HCT116 (cell line): ENCODE data around the gene TRIM5. TPM values are rescaled to one million over a fixed set of nuclear protein-coding genes. Genes with fewer than 3 reads are reported as not detected.

ENCODE experiments used
- ATAC-seq: fragments of 200-7000 bp; cut with Tn5 transposase; 2 replicates; pipeline ENCODE4 v1.9.1; 2020; ENCODE audit warnings: mild to moderate bottlenecking, moderate library complexity
- BruUV-seq: library from RNA; stranded (reverse); fragments of 400-500 nt; replicated peaks from 2 replicates; lab custom pipeline; 2021; lab: Mats Ljungman, UMichigan
- CTCF ChIA-PET: fragments of 300-600 bp; sonication (Branson Sonifier 250); formaldehyde crosslinking; loops from one replicate; lab custom pipeline; 2021; ENCODE audit warnings: antibody characterized with exemption; lab: Charles Lee
- POLR2A ChIA-PET: fragments of 300-600, 350-600 bp; sonication (Branson Sonifier 250); formaldehyde crosslinking; loops from one replicate; lab custom pipeline; 2021; ENCODE audit warnings: antibody characterized with exemption; lab: Charles Lee
- RAD21 ChIA-PET, 2 experiments: fragments of 300-600 bp; sonication (Branson Sonifier 250); formaldehyde crosslinking; loops; one replicate each; lab custom pipeline; 2023; ENCODE audit warnings: low total read pairs in 2 of 2; ENCODE audit not compliant: uncharacterized antibody in 2 of 2, unreplicated experiment in 2 of 2, low non-redundant PET in 1 of 2; lab: Charles Lee
- DNase-seq: peaks from one replicate; pipeline ENCODE4 v3.0.0-alpha.2; 2010; ENCODE audit warnings: low read depth, low spot score
- H2AFZ ChIP-seq: fragments of 200-600 bp; shearing (Covaris generic), sonication (generic); 2 replicates; pipeline ENCODE4 v1.6.1; 2017; ENCODE audit warnings: low read depth, mixed run types, mixed read lengths, antibody characterized with exemption, low read length; ENCODE audit not compliant: poor library complexity, severe bottlenecking
- H3K27ac ChIP-seq: 2 replicates; pipeline ENCODE4 v1.5.1; 2012; ENCODE audit warnings: low read depth, low read length
- H3K27me3 ChIP-seq: fragments of 200-600 bp; sonication (generic); 2 replicates; pipeline ENCODE4 v1.6.1; 2016; ENCODE audit warnings: mixed run types, low read length, mixed read lengths; ENCODE audit not compliant: insufficient read depth
- H3K36me3 ChIP-seq, 2 experiments: fragments of 200-500 bp in 1 of 2; fragments of 200-600 bp in 1 of 2; sonication (Bioruptor generic) in 1 of 2; sonication (generic) in 1 of 2; 2 replicates each; pipeline versions ENCODE4 v1.5.1 to v1.6.1; 2014 to 2016; ENCODE audit warnings: low read length in 2 of 2, inconsistent platforms in 1 of 2, mixed read lengths in 1 of 2, mixed run types in 1 of 2; ENCODE audit not compliant: insufficient read depth in 2 of 2, control insufficient read depth in 1 of 2
- H3K4me1 ChIP-seq, 2 experiments: fragments of 200-600 bp in 1 of 2; sonication (generic) in 1 of 2; 2 replicates each; pipeline versions ENCODE4 v1.5.1 to v1.6.1; 2012 to 2017; ENCODE audit warnings: low read length in 2 of 2, inconsistent platforms in 1 of 2, mild to moderate bottlenecking in 1 of 2, mixed read lengths in 1 of 2, mixed run types in 1 of 2, moderate library complexity in 1 of 2; ENCODE audit not compliant: insufficient read depth in 2 of 2, control insufficient read depth in 1 of 2
- H3K4me2 ChIP-seq: fragments of 200-600 bp; sonication (generic); 2 replicates; pipeline ENCODE4 v1.6.1; 2017; ENCODE audit warnings: mixed run types, low read length, mixed read lengths
- H3K4me3 ChIP-seq, 2 experiments: fragments of 200-600 bp in 1 of 2; sonication (generic) in 1 of 2; replicated peaks in 1 of 2; 2 replicates each; pipeline ENCODE4 v1.5.1; 2011 to 2016; ENCODE audit warnings: low read length in 2 of 2, control low read depth in 1 of 2, low read depth in 1 of 2, mild to moderate bottlenecking in 1 of 2, mixed read lengths in 1 of 2, mixed run types in 1 of 2
- H3K79me2 ChIP-seq: fragments of 200-600 bp; sonication (generic); 2 replicates; pipeline ENCODE4 v1.6.1; 2017; ENCODE audit warnings: mild to moderate bottlenecking, mixed run types, low read length, moderate library complexity, mixed read lengths; ENCODE audit not compliant: insufficient read depth
- H3K9ac ChIP-seq: fragments of 200-600 bp; sonication (generic); 2 replicates; pipeline ENCODE4 v1.6.1; 2016; ENCODE audit warnings: low read length, mixed read lengths
- H3K9me2 ChIP-seq: fragments of 200-600 bp; sonication (generic), shearing (Covaris generic); 2 replicates; pipeline ENCODE4 v1.6.1; 2017; ENCODE audit warnings: mixed run types, mild to moderate bottlenecking, moderate library complexity; ENCODE audit not compliant: insufficient read depth
- H3K9me3 ChIP-seq, 2 experiments: fragments of 200-500 bp in 1 of 2; fragments of 200-600 bp in 1 of 2; sonication (Bioruptor generic) in 1 of 2; sonication (generic) in 1 of 2; 2 replicates each; pipeline ENCODE4 v1.6.1; 2014 to 2017; ENCODE audit warnings: low read length in 2 of 2, mixed read lengths in 2 of 2, inconsistent platforms in 1 of 2, low read depth in 1 of 2, mild to moderate bottlenecking in 1 of 2, mixed run types in 1 of 2, moderate library complexity in 1 of 2; ENCODE audit not compliant: control insufficient read depth in 1 of 2, insufficient read depth in 1 of 2
- H4K20me1 ChIP-seq: fragments of 200-600 bp; sonication (generic), shearing (Covaris generic); 2 replicates; pipeline ENCODE4 v1.6.1; 2017; ENCODE audit warnings: mixed run types, mild to moderate bottlenecking, moderate library complexity; ENCODE audit not compliant: insufficient read depth
- ATF3 ChIP-seq: IDR thresholded peaks from 2 replicates; pipeline ENCODE4 v1.6.1; 2012
- CBX3 ChIP-seq: IDR thresholded peaks from 2 replicates; pipeline ENCODE4 v1.6.1; 2012; ENCODE audit warnings: low read depth
- CEBPB ChIP-seq: IDR thresholded peaks from 2 replicates; pipeline ENCODE4 v1.6.1; 2012; ENCODE audit warnings: low read depth
- CTCF ChIP-seq, 3 experiments: fragments of 200-600 bp in 1 of 3; sonication (generic) in 1 of 3; IDR thresholded peaks in 2 of 3; conservative IDR thresholded peaks in 1 of 3; 2 replicates each; pipeline ENCODE4 v1.5.1; 2012 to 2017; ENCODE audit warnings: low read depth in 2 of 3, low read length in 2 of 3, antibody characterized with exemption in 1 of 3, borderline replicate concordance in 1 of 3, control low read depth in 1 of 3, mild to moderate bottlenecking in 1 of 3, mixed read lengths in 1 of 3, mixed run types in 1 of 3, moderate library complexity in 1 of 3; ENCODE audit not compliant: insufficient read depth in 1 of 3
- EGR1 ChIP-seq: IDR thresholded peaks from 2 replicates; pipeline ENCODE4 v1.6.1; 2012; ENCODE audit warnings: low read depth
- MAX ChIP-seq: IDR thresholded peaks from 2 replicates; pipeline ENCODE4 v1.6.1; 2012
- POLR2A ChIP-seq: IDR thresholded peaks from 2 replicates; pipeline ENCODE4 v1.7.0; 2011; ENCODE audit warnings: borderline replicate concordance; ENCODE audit not compliant: insufficient read depth, insufficient read length; ENCODE audit errors: extremely low read depth
- RAD21 ChIP-seq: IDR thresholded peaks from 2 replicates; pipeline ENCODE4 v1.6.1; 2012; ENCODE audit warnings: low read depth, mild to moderate bottlenecking
- REST ChIP-seq: IDR thresholded peaks from 2 replicates; pipeline ENCODE4 v1.6.1; 2012; ENCODE audit warnings: low read depth
- SIN3A ChIP-seq: IDR thresholded peaks from 2 replicates; pipeline ENCODE4 v1.6.1; 2012; ENCODE audit warnings: low read depth
- SRF ChIP-seq: IDR thresholded peaks from 2 replicates; pipeline ENCODE4 v1.6.1; 2012; ENCODE audit warnings: low read depth
- TCF7L2 ChIP-seq: IDR thresholded peaks from 2 replicates; pipeline ENCODE4 v1.7.0; 2011; ENCODE audit warnings: borderline replicate concordance, inconsistent platforms; ENCODE audit not compliant: insufficient read depth, insufficient read length; ENCODE audit errors: extremely low read depth
- YY1 ChIP-seq: IDR thresholded peaks from 2 replicates; pipeline ENCODE4 v1.6.1; 2011; ENCODE audit warnings: low read length, low read depth, moderate library complexity, mild to moderate bottlenecking; ENCODE audit not compliant: insufficient replicate concordance; ENCODE audit errors: extremely low read depth
- ZBTB33 ChIP-seq: IDR thresholded peaks from 2 replicates; pipeline ENCODE4 v1.6.1; 2011; ENCODE audit warnings: mild to moderate bottlenecking, low read length, moderate library complexity; ENCODE audit not compliant: insufficient replicate concordance; ENCODE audit errors: extremely low read depth
- ZFX ChIP-seq: fragments of 450-650 bp; IDR thresholded peaks from 2 replicates; pipeline ENCODE4 v1.6.1; 2017
- intact Hi-C: fragments of 100-400 bp; cut with micrococcal nuclease; formaldehyde crosslinking; loops from 2 replicates; pipeline ENCODE4 v1.10.0; 2022
- total RNA-seq: library from RNA; stranded (reverse); gene quantifications from one replicate; pipeline ENCODE4 v1.2.1, GENCODE V29; 2021; ENCODE audit not compliant: unreplicated experiment

TRIM5 gene
- total RNA-seq, 1 experiment from 2014 or later: 13.7 TPM

GRCh38 chr11:5705688-5706087 lies 20.8 kb upstream of the TRIM5 start:
- BruUV-seq: no TSS peak
- Histone ChIP-seq H3K36me3 (no peaks in the 10 kb centered on the region), H3K9ac (no peak overlapping the region), H4K20me1 (no peaks in the 10 kb centered on the region; the same call in 1 of the 2 replicates), H3K4me2 (no peak overlapping the region), H2AFZ (no peak overlapping the region), H3K9me3 (no peaks in the 10 kb centered on the region), H3K4me1 (no peaks in the 10 kb centered on the region), H3K27me3 (peaks cover 45% of the 10 kb centered on the region), H3K9me2 (no peaks in the 10 kb centered on the region), H3K79me2 (no peaks in the 10 kb centered on the region), H3K4me3 (no peak overlapping the region), H3K27ac (no peak overlapping the region)
- TF ChIP-seq SIN3A (no peak), ATF3 (no peak), POLR2A (no peak), SRF (no peak), TCF7L2 (no peak), MAX (no peak), EGR1 (no peak), REST (no peak), CTCF (IDR thresholded peaks at IDR 0.05 in 2 of 3, conservative IDR thresholded peaks at IDR 0.05 in 1 of 3; ENCODE audit: borderline replicate concordance in 1 of 3, insufficient read depth in 1 of 3, low read depth in 2 of 3, low read length in 2 of 3) (no peak), ZBTB33 (no peak), YY1 (no peak), RAD21 (no peak), CEBPB (no peak), ZFX (no peak), CBX3 (no peak)
- RAD21 ChIA-PET: no interaction called here
- DNase-seq: no peak
- ATAC-seq: no peak
- intact Hi-C loops: no loop called here
- CTCF ChIA-PET: no interaction called here
- POLR2A ChIA-PET: no interaction called here
